Activated T-cell treated with anti-CD3 and anti-CD28 coated beads for 24 hours (primary cell): ENCODE measurements around the gene ARF6.
"Not testable (repeated sequence)": the region's sequence is repeated elsewhere in the genome, so short reads cannot be mapped to it uniquely, and the experiment has no call there.

Experiments
- DNase-seq: peaks from one replicate; pipeline ENCODE4 v3.0.0-alpha.2; 2020; ENCODE audit warnings: low read depth

ARF6 gene

GRCh38 chr14:49876563-49877127, 16.2 kb upstream of the ARF6 start:
- no peak for DNase-seq

DNA sequence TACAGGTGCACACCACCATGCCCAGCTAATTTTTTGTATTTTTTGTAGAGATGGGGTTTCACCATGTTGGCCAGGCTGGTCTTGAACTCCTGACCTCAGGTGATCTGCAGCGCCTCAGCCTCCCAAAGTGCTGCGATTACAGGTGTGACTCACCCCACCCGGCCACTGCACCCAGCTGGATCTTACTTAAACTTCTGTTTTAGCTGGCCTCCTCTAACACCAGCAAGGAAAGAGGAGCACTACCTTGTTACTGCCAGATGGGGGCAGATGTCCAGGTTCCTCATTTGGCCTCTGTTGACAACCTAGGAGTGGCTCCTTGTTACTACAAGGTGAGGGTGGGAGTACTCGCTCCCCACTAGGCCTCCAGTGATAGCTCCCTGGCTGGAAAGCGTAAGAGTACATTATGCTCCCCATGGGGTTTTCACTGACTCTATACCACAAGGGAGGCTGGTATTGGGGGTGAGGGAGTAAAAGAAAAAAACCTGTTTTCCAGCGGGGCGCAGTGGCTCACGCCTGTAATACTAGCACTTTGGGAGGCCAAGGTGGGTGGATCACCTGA, 13.2 kb upstream of the ARF6 start:
- peak; percentile 40 for DNase-seq

- no peak for DNase-seq
Measured at GRCh38 chr14:49880267-49881064, 12.4 kb upstream of the ARF6 start.

DNA sequence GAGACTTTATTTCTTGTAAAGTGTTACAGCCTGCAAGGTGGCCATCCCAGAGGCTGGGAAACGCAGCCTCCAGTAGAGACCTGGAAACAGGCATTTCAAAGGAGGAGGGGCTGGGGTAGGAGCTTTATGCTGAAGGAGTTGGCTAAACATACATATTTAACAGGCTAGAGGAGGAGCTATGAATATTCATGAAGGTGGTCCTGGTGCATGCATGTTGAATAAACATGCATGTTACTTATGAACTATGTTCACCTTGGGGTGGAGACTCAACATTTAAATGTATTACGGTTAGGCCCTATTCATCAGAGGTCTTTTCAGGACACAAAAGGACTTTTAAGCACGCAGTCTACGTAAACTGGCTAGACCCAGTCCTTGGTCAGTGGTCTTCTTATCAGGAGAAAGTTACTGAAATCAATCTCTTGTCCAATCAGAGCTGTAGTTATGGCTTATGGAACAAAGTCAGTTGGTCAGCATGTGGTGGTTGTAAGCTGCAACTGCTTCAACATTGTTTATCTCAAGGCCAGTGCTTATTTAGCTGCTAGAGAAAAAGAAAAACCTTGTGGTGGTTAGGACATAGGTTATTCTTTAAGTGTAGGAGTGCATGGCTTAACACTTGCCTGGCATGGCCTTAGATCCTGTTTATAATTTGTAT, 11.4 kb upstream of the ARF6 start:
- DNase-seq, result no peak

GRCh38 chr14:49882826-49883694, 9.8 kb upstream of the ARF6 start:
- DNase-seq, result no peak

GRCh38 chr14:49886523-49886922, 6.4 kb upstream of the ARF6 start:
- DNase-seq, result no peak

GRCh38 chr14:49888293-49888692, 4.6 kb upstream of the ARF6 start:
- no peak for DNase-seq

- peak; percentile 44 for DNase-seq
Measured at GRCh38 chr14:49892301-49892635, 614 bp upstream of the ARF6 start.

GRCh38 chr14:49893309-49894213, 679 bp downstream of the ARF6 start:
- DNase-seq, result peak; percentile 76

GRCh38 chr14:49894214-49895107, 1.6 kb downstream of the ARF6 start:
- not testable (repeated sequence) for DNase-seq

GRCh38 chr14:49895480-49895879, 2.6 kb downstream of the ARF6 start:
- no peak for DNase-seq

GRCh38 chr14:49896272-49896671, 3.4 kb downstream of the ARF6 start:
- DNase-seq, result not testable (repeated sequence)

DNA sequence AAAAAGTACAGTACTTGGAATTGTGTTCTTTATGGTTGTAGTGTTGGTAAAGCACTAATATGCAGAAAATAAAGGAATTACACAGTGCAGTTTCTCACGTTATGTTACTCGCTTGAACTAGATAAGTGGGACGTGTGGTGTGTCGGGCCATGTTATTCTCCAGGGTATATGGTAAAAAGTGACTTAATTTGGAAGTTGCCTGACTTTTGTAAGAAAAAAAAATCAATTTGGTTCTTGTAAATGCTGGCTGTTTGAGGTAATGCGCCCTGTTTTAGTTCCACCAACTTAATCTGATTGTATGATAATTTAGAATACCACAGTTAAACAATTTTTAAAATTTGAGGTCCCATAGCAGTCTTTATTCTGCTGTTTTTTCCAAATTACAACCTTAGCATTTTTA, 4.1 kb downstream of the ARF6 start:
- no peak for DNase-seq

DNA sequence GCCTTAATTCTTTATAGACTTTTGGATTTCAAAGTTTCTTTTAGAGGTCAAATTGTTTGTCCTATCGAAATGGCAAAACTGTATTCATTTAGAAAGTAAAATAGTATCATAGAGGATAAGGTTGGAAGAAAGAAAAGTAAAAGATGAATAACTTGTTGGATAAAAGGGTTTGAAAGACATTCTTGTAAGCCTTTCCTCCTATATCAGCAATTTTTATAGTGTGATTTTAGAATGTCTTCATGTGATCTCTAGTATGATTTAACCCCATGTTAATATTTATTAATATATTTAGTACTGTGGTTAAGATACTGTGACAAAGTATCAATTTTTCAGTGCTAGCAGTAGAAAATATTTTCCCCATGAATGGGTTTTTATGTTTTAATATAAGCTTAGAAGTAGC, 4.5 kb downstream of the ARF6 start:
- no peak for DNase-seq

- no peak for DNase-seq
Measured at GRCh38 chr14:49897965-49898364, 5.1 kb downstream of the ARF6 start.

- DNase-seq, result no peak
Measured at GRCh38 chr14:49898485-49898884, 5.6 kb downstream of the ARF6 start.

DNA sequence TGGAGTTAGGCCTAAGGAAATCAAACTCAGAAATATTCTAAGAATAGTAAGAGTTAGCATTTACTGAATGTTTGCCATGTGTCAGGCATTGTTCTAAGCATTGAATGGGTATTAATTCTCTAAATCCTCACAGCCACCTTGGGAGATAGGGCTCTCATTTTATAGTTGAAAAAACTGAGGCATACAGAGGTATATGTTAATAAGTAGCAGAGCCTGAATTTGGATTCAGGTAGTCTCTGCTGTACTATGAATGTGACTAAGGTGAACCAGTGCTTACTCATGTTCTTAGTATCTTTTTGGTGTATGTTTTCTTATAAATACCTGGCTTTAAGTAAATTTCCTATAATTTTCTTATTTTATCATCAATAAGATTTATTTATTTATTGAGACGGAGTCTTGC, 8.1 kb downstream of the ARF6 start:
- no peak for DNase-seq

DNA sequence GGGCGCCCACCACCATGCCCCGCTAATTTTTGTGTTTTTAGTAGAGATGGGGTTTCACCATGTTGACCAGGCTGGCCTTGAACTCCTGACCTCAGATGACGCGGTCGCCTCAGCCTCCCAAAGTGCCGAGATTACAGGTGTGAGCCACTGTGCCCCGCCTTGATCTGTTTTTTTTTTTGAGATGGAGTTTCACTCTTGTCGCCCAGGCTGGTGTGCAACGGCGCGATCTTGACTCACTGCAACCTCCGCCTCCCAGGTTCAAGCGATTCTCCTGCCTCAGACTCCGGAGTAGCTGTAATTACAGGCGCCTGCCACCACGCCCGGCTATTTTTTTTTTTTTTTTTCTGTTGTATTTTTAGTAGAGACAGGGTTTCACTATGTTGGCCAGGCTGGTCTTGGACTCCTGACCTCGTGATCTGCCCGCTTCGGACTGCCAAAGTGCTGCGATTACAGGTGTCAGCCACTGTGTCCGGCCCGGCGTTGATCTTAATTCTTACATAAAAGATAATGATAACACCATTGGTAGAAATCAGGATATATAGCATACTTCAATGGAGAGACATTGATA, 9.9 kb downstream of the ARF6 start:
- DNase-seq, result not testable (repeated sequence)

DNA sequence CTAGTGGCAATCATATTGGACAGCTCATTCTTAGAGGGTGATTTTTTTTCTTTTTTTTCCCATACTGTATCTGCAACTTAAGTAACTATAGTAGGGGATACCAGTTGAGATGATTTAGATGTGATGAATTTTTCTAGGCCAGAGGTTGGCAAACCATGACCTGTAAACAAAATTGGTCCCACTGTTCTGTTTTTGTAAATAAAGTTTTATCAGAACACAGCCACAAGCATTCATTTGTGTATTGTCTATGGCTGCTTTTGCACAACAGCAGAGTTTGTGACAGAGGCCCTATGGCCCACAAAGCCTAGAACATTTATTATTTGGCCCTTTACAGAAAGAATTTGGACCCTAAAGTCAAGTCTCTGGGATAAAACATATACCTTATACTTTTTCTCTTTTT, 11.4 kb downstream of the ARF6 start:
- no peak for DNase-seq

DNA sequence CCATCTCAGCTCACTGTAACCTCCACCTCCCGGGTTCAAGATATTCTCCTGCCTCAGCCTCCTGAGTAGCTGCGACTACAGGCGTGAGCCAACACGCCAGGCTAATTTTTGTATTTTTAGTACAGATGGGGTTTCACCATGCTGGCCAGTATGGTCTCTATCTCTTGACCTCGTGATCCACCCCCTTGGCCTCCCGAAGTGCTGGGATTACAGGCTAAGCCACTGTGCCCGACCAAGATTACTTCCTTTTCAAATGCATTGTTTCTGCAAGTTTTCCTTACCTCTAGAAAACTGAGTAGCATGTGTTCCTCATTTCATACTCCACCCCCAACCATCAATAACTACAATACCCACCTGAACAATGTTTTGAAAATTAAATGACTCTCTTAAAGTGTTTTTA, 13.1 kb downstream of the ARF6 start:
- DNase-seq, result no peak
